HG03378 (cell line): ENCODE data around the gene CEP44.
A peak's percentile ranks its signal among the peaks of the same experiment; 100 is the strongest.
"Not testable (repeated sequence)": the region's sequence is repeated elsewhere in the genome, so short reads cannot be mapped to it uniquely, and the experiment has no call there.

Experiments used
- ATAC-seq: cut with Tn5 transposase; IDR thresholded peaks from one replicate; pipeline ENCODE4 v1.9.1; 2021; ENCODE audit warnings: mild to moderate bottlenecking, moderate library complexity; ENCODE audit not compliant: unreplicated experiment

CEP44 gene

DNA sequence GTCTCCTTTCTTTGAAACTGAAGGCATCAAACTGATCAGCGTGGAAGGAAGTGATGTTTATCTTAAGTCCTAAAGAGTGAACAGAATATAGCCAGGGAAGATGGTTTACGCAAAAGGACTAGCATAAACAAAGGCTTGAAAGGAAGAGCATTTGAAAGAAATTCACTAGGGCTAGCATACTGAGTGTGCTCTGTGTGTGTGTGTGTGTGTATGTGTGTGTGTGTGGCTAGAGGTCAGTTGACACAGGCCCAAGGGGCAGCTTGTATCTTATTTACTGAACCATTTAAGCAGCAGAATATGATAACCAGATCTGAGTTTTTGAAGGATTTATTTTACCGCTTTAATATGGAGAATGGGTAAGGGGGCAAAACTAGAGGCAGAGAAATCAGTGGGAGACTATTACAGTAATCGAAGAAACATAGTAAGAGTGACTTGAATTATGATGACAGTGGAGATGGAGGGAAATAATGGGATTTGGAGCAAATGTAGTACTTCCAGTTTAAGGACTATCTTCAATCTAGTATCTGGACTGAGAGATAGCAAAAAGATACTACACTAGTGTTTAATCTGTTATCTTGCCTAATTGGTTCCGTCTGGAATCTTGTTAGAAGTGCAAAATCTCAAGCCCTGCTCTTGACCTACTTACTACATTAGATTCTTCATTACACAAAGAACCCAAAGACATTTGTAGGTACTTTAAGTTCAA is 36.9 kb downstream of the CEP44 start:
- no peak for ATAC-seq

DNA sequence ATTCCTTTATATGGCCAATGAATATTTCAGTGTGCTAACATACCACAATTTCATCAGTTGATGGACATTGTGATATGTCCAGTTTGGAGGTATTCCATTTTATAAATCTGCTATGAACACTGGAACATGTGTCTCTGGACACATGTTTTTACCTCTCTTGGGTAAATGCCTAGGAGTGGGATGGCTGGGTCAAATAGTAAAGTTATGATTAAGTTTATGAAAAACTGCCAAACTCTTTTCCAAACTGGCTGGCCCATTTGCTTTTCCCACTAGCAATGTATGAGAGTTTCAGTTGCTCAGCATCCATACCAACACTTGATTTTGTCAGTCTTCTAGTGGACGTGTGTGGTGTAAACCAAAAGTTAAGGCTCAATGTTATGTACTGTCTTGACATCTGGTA is 40.5 kb downstream of the CEP44 start:
- no peak for ATAC-seq

DNA sequence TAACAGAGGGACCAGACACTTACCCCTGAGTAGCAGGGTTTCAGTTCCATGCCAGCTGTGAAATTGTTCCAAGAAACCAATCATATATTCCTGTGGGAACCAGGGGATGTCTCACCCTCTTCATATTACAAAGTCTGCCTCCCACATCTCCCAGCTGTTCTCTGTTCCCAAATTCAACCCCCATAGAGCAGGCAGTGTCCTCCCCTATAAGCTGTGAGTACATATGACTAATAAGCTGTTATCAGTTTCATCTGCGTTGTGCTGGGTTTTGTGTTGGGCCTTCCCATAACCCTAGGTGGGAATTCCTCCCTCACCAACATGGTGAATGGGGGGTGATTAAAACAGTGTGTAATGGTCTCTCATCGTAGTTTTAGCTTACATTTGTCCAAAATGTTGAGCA is 41.0 kb downstream of the CEP44 start:
- ATAC-seq = no peak

DNA sequence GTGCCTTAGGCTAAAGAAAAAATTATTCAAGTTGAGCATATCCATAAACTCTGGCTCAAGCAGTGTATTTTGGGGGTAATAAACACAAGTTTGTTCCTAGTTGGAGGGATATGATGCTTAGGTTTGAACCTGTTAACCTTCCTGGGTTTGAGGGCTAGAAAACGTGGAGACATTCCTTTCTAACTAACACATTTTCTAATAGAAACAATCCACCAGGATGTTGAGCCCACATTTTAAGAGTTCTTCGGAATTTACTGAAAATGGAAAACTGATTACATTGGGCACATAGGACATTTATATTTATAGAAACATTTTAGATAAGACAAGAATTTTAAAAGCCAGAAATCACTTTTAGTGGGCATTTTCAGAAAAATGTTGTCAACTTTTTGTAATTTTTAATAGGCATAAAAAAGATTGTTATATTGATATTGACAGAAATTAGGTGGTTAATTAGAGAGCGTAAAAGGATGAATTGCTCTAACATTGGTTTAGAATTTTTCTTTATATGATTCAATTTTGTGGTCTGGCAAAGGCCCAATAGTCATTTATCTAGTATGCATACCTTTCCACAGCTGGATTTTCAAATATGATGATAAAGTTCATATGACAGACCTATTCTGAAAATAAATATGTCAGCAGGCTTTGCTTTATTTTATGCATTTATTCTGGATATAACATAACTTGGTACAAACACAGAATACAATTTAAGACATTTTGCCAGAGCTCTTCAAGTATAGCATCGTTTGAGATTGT is 49.2 kb downstream of the CEP44 start:
- no peak for ATAC-seq

DNA sequence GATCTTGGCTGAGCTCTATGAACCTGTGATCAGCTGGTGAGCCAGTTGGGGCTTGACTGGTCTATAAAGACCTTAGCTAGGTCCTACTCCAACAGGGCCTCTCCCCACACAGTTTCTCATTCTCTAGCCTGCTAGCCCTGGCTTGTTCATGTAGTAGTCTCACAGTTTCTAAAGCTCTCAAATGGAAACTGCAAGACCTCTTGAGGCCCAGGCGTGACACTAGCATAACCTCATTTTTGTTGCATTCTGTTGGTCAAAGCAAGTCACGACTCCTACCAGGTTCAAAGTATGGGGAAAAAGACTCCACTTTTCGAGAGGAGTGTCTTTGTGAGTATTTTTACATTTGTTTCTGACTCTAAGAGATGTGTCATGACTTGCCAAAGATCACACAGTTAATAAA is 50.9 kb downstream of the CEP44 start:
- ATAC-seq = peak; percentile 97

DNA sequence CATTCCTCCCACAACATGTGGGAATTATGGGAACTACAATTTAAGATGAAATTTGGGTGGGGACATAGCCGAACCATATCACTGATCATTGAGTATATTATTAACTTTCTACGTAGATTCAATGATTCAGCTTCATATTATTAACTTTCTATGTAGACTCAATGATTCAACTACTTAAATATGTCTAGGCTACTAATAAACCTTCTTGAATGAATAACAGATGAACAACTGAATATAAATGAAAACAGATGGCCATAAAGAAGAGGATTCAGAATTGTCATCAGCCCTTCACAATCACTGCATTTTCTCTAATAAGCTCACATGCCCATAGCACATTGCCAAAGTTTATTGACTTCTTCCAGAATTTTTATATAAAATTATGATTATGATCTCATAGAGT is 57.0 kb downstream of the CEP44 start:
- ATAC-seq = no peak

DNA sequence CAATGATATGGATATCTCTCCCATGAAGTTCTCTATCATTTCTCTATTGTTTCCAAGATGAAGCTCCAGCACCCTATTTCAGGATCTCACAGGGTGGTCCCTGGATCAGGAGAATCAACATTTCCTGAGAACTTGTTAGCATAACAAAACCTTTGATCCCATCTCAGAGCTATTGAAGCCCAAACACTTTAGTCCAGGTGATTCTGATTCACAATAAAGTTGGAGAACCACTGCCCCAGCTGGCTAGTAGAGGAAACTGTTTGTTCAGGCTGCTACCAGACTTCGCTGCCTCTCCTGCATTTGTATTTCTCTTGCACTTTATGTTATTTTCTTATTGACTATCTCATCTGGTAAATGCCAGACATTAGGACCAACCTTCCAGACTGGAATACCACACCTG is 65.4 kb downstream of the CEP44 start:
- ATAC-seq = no peak

DNA sequence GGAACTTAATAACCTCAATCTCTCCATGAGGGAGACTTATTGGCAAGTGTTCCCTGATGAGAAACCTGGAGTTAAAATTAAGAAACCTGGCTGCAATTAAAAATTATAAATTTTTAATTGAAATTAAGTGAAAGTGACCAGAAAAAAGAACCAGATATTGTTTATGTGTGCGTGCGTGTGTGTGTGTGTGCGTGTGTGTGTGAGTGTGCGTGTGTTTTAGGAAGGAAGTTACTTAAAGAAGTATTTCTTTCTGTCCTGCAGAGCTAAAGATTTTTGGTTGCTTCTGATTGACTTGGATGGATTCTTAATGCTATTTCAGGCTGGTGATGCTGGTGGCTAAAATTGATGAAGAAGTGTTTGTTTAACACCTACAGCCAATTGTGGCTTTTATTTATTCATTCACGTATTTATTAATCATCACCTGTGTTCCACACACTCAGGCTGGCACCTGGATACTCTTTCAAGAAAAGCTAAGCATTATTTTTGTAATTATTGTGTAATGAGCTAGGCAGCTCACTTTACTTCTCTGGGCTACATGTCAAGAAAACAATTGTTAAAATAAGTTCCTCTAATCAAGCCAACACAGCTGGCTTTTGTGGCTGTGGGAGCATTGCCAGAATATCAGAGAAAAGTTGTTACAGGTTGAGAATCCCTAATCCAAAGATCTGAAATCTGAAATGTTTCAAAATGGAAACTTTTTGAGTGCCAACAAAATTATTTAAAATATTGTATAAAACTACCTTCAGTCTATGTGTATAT is 68.5 kb downstream of the CEP44 start:
- ATAC-seq = no peak

DNA sequence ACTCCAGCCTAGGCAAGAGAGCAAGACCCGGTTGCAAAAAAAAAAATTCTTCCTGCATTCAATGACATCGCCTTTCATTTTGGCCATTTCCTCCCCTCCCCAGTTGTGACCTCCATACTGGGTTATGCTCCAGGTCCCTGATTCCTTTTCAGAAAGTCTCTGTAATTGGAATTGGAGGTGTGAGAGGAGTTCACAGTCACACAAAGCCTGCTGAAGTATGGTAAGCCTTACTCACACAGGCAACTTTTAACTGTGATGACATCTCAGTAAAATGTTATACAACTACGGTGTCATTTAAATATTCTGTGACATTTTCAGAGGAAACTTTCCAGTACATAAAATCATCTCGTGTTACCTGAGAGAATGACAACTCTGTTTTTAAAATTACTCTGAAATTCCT is 73.6 kb downstream of the CEP44 start:
- ATAC-seq = no peak

DNA sequence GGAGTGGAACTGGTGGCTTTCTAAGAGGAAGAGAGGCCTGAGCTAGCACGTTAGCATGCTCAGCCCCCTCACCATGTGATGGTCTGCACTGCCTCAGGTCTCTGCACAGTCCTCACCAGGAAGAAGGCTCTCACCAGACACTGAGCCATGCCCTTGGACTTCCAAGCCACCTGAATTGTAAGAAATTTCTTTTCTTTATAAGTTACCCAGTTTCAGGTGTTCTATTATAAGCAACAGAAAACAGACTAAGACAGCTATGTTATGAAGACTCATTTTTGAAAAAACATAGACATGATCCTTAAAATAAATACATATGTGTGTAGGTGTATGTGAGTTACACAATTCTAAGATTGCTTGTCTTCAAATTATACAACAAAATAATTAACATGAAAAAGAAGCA is 74.7 kb downstream of the CEP44 start:
- ATAC-seq = peak; percentile 58

DNA sequence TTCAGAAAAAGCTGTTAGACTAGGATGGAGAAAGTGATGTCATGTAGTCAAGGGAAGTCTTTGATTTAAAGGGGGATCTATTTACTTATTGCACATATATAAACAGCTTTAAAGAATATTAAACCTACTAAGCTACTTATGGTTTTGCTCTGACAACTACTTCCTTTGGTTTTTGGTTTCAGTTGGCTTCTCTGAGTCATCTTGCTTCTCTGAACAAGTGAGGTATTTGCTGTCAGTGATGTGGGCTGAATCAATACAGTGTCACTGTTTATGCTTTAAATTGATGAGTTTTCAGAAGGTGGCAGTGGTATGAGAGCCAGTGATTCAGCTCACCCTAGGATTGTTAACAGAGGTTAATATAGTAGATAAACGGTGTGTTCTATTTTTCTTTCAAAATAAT is 75.1 kb downstream of the CEP44 start:
- ATAC-seq = peak; percentile 98

DNA sequence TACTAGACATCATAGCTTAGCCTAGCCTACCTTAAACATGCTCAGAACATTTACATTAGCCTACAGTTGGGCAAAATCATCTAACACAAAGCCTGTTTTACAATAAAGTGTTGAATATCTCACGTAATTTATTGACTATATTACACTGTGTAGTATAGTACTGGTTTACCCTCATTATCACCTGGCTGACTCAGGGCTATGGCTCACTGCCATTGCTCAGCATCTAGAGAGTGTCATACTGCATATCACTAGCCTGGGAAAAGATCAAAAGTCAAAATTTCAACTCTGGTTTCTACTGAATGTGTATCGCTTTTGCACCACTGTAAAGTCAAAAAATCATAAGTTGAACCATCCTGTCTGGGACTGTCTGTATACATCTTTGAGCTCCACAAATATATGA is 78.6 kb downstream of the CEP44 start:
- no peak for ATAC-seq

DNA sequence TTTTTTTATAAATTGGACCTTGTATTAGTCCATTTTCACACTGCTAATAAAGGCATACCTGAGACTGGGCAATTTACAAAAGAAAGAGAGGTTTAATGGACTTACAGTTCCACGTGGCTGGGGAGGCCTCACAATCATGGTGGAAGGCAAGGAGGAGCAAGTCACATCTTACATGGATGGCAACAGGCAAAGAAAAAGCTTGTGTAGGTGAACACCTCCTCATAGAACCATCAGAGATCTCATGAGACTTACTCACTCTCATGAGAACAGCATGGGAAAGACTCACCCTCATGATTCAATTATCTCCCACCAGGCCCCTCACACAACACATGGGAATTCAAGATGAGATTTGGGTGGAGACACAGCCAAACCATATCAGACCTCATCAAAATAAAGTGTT is 80.1 kb downstream of the CEP44 start:
- not testable (repeated sequence) for ATAC-seq

DNA sequence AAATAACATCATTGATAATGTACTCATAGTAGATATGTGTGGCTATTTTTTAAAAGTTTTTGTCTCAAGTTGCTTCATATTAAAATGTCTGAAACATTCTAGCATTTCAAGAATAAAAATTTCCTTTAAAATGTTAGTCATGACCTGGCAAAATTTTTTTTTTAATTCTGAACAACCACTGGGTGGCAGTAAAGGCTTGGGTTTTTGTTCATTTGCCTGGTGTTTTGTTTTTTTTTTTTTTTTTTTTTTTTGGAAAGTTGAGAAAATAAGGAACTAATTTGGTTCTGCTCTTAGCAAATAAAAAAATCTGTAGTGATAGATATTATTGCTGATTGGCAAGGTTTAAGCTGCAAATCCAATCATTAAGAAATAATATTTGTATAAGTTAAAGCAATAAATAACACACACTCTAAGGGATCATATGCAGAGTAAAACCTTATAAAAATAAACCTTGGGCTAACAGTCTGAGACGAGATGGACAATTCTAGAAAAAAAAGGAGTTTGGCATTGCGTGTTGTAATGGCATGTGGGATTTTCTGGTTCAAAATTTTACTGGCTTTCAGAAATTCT is 81.4 kb downstream of the CEP44 start:
- ATAC-seq = no peak

DNA sequence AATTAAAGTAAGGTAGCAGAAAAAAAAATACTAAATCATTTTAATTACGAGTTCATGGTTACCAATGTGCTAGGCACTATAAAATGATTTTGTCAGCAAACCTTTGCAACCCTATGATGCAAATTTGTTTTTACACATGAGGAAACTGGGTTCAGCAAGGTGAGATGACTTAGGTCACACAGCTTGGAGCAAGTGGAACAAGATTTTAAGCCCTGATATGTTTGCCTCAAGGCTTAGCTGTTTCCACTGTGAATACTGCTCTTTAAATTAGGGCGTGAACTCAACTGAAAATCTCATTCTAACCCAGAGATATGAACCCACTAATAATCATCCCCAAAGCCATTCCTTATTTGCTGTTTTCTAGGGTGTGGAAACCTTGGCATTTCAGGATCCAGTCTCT is 86.3 kb downstream of the CEP44 start:
- ATAC-seq = no peak

DNA sequence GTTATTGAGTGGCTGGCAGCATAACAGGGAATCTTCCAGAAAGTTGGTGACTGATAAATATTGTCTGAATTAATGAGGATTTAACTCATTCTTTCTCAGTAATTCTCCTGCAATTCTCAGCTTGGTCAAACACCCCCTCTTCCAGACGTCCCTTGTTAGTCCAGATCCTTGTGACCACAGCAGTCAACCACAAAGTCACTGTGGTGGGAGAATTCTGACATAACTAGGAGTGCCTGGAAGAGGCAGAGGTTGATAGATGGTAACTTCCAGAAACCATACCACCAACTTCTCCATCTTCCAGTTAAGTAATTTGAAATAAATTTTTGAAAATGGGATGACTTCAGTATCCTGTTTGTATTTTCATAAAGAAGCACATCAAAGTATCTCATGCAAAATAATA is 90.1 kb downstream of the CEP44 start:
- ATAC-seq = no peak

DNA sequence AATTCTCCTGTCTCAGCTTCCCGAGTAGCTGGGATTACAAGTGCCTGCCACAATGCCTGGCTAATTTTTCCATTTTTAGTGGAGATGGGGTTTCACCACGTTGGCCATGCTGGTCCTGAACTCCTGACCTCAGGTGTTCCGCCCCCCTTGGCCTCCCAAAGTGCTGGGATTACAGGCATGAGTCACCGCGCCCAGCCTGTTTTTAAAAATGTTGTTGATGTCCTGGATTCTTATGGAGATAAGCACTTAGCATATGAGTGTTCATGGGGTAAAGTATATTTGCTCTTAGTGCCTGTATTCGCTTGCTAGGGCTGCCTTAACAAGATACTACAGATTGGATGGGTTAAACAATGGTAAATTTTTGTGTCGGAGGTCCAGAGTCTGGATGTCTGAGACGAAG is 91.7 kb downstream of the CEP44 start:
- no peak for ATAC-seq

DNA sequence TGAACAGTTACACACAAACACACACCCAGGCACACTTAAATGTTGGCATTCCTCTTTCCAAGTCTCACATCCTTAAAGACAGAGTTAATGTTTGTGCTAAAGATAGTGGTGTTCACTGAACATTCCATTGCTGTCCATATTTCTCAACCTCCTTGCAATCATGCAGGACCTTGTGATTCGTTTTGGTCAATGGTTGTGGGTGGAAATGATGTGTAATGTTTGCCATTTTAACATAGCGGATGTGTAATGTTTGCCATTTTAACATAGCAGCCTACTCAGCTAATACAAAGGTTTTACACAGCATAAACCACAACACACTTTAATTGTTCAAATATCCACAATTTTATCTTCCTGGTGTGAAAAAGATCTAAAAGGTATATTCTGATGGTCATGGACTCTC is 93.9 kb downstream of the CEP44 start:
- no peak for ATAC-seq

DNA sequence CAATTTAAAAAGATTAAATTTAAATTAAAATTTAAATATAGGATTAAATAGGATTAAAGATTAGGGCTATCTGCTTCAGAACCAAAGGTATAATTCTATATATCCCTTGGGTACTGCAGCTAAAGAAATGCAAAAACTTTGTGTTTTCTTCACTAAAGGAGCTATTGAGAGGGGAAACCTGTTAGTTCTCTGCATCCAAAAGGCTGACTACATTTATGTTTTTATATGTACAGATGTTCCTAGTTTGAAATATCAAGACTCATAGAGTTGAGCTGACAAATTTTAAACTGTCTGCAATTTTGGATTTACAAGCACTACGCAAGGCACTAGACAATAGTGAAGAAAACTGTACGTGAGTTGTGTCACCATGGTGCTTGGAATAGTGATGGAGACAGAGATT is 95.2 kb downstream of the CEP44 start:
- ATAC-seq = no peak

DNA sequence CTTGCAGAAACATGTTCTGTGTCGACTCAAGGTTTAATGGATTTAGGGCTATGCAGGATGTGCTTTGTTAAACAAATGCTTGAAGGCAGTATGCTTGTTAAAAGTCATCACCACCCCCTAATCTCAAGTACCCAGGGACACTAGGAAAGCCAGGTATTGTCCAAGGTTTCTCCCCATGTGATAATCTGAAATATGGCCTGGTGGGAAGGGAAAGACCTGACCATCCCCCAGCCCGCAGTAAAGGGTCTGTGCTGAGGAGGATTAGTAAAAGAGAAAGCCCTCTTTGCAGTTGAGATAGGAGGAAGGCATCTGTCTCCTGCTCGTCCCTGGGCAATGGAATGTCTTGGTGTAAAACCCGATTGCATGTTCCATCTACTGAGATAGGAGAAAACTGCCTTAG is 96.5 kb downstream of the CEP44 start:
- not testable (repeated sequence) for ATAC-seq

DNA sequence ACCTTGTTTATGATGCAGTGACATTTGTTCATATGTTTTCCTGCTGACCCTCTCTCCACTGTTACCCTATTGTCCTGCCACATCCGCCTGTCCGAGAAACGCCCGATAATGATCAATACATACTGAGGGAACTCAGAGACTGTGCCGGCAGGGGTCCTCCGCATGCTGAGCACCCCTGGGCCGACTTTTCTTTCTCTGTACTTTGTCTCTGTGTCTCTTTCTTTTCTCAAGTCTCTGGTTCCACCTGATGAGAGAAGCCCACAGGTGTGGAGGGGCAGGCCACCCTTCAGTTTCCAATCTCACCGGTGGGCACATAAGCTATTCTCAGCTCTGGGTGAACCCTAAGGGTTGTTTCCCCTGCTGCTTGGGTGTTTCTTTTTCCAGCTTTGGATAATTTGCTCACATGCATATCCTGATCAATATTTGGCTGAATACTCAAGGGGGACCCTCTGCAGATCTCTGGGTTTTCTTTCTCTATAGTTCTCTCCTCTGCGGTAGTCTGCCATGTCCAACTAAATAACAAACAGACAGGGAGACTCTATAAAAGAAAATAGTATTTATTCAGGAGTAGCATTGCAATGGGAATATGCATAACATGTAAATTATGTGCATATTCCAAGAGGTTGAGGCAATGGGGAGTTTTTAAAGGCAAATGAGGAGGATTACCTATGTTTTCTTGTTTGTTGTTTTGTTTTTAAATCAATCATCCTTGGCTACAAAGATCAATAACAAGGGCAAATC is 97.2 kb downstream of the CEP44 start:
- ATAC-seq = no peak
